Esophagus muscularis mucosa (tissue), 4 donors: Measurements from ENCODE around the gene SLC9A5. TPM values are rescaled to one million over a fixed set of nuclear protein-coding genes. Genes with fewer than 3 reads are reported as not detected.
A peak's percentile ranks its signal among the peaks of the same experiment; 100 is the strongest.

ENCODE experiments used
- DNase-seq: peaks from one replicate; pipeline ENCODE4 v3.0.0-alpha.2; 2017; ENCODE audit errors: extremely low spot score
- H3K27ac ChIP-seq, 4 donors: fragments of 200-600 bp; sonication (generic); replicated peaks in 1 of 4; 1 replicate in 3 of 4; 2 replicates in 1 of 4; pipeline ENCODE4 v1.5.1; 2016 to 2019; ENCODE audit warnings: mild to moderate bottlenecking in 1 of 4
- H3K27me3 ChIP-seq, 4 donors: fragments of 200-600 bp; sonication (generic); one replicate each; pipeline versions ENCODE4 v1.5.1 to v1.6.0; 2016 to 2019
- H3K36me3 ChIP-seq, 4 donors: fragments of 200-600 bp; sonication (generic); one replicate each; pipeline ENCODE4 v1.5.1; 2016 to 2019
- H3K4me1 ChIP-seq, 4 donors: fragments of 200-600 bp; sonication (generic); one replicate each; pipeline ENCODE4 v1.5.1; 2016 to 2019
- H3K4me3 ChIP-seq, 4 donors: fragments of 200-600 bp; sonication (generic); 1 replicate in 2 of 4; 2 replicates in 2 of 4; pipeline ENCODE4 v1.5.1; 2016 to 2019; ENCODE audit warnings: mild to moderate bottlenecking in 4 of 4, moderate library complexity in 1 of 4
- H3K9me3 ChIP-seq, 4 donors: fragments of 200-600 bp; sonication (generic); 1 replicate in 3 of 4; 2 replicates in 1 of 4; pipeline ENCODE4 v1.5.1; 2016 to 2019
- EP300 ChIP-seq: sonication (generic); formaldehyde crosslinking; IDR thresholded peaks from one replicate; pipeline ENCODE4 v1.6.1; 2017; ENCODE audit warnings: antibody characterized with exemption
- POLR2A ChIP-seq: fragments of 450-650 bp; IDR thresholded peaks from one replicate; pipeline ENCODE4 v1.6.1; 2017; ENCODE audit warnings: antibody characterized with exemption, moderate library complexity, mild to moderate bottlenecking, low read depth
- POLR2AphosphoS5 ChIP-seq, 2 donors: sonication (generic); formaldehyde crosslinking; IDR thresholded peaks; one replicate each; pipeline ENCODE4 v1.6.1; 2017; ENCODE audit warnings: antibody characterized with exemption in 2 of 2
- WGBS: methylation state at CpG from one replicate; pipeline ENCODE4 v1.1.5; 2018; 5-methylcytosine and 5-hydroxymethylcytosine counted together
- intact Hi-C: fragments of 100-400 bp; cut with DNase I; formaldehyde crosslinking; loops from one replicate; pipeline ENCODE4 v1.15.1; 2023
- total RNA-seq, 4 donors: library from RNA; depleted of rRNA; stranded (reverse); fragments of >200 nt; gene quantifications; one replicate each; pipeline versions ENCODE4 v1.1.0 to v1.2.1, GENCODE V29; 2016
- TF ChIP-seq, protein P1 (sequence below), 3 experiments: fragments of 200-600 bp in 2 of 3; fragments of 450-650 bp in 1 of 3; sonication (generic) in 2 of 3; IDR thresholded peaks; one replicate each; pipeline ENCODE4 v1.5.1; 2017 to 2019; ENCODE audit warnings: antibody characterized with exemption in 3 of 3, mild to moderate bottlenecking in 2 of 3, moderate library complexity in 1 of 3

Gene SLC9A5
- total RNA-seq, 4 donors from 2014 or later = 0.13 to 0.69 (median 0.37) TPM

DNA sequence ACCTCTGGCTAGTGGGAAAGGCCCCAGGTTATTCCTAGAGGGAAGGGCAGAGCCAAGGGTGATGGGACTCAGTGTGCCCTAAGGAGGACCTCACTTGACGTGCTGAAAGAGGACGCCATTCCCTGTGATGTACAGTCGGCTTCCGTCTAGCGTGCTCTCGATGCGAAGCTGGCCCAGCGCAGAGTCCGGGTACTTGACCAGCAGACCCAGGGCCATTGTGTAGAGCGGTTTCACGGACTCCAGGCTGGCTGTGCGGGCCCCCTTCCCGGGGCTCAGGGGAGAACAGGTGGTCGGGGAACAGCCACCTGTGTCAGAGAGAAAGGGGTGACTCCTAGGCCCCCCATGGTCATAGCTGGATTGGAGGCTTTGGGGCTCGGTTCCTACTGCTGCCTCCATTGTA, 50.5 kb downstream of the SLC9A5 start:
- Histone ChIP-seq H3K27me3 (peaks cover 0 to 5% (median 0%) of the 10 kb centered on the region in 4 donors), H3K4me3 (no peak overlapping the region), H3K9me3 (no peaks in the 10 kb centered on the region), H3K36me3 (no peaks in the 10 kb centered on the region), H3K4me1 (peaks cover 0 to 13% (median 2%) of the 10 kb centered on the region in 4 donors), H3K27ac (no peak overlapping the region)
- WGBS = 95% methylated on average over 15 of the region's 15 CpGs
- TF ChIP-seq EP300 (no peak), POLR2A (no peak), POLR2AphosphoS5 (IDR thresholded peaks at IDR 0.05) (no peak)
- TF ChIP-seq, protein P1, sequence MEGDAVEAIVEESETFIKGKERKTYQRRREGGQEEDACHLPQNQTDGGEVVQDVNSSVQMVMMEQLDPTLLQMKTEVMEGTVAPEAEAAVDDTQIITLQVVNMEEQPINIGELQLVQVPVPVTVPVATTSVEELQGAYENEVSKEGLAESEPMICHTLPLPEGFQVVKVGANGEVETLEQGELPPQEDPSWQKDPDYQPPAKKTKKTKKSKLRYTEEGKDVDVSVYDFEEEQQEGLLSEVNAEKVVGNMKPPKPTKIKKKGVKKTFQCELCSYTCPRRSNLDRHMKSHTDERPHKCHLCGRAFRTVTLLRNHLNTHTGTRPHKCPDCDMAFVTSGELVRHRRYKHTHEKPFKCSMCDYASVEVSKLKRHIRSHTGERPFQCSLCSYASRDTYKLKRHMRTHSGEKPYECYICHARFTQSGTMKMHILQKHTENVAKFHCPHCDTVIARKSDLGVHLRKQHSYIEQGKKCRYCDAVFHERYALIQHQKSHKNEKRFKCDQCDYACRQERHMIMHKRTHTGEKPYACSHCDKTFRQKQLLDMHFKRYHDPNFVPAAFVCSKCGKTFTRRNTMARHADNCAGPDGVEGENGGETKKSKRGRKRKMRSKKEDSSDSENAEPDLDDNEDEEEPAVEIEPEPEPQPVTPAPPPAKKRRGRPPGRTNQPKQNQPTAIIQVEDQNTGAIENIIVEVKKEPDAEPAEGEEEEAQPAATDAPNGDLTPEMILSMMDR (IDR thresholded peaks at IDR 0.05) = no peak
- intact Hi-C loops = no loop called here
- no peak for DNase-seq

DNA sequence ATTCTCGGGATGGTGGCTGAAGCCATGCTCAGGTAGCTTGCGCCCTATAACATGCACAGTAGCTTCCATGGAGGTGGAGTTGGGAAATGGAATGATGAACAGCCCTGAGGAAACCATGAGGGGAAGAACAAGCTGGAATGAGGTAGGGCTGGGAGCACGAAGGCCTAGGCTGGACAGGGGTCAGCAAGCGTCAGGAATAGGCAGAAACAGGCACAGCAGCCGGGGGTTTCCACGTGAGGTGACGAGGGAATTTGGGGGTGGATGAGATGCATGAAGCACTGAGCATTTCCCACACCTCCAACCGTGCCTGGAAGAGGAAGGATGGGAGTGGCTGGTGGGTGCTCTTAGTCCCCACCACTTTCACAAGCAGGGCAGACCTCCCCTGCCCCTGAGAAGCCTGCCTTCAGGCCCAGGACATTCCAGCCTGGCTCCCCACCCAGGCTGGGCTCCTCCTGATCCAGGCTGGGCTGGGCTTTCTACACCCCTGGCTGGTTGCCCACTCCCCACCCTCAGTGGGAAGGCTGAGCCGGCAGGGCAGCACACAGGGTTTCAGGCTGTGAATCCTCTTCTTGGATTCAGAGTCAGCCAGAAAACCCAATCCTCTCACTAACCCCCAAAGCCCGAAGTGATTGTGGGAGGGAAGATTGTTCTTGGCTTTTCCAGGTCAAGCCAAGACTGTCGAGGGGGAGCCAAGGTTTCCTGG, 52.5 kb downstream of the SLC9A5 start:
- Histone ChIP-seq H3K9me3 (no peaks in the 10 kb centered on the region), H3K4me3 (no peak overlapping the region), H3K27me3 (peaks cover 0 to 5% (median 0%) of the 10 kb centered on the region in 4 donors), H3K27ac (peak overlapping the region in 3 of 4 donors; percentile 1 to 48 (median 31)), H3K36me3 (no peaks in the 10 kb centered on the region), H3K4me1 (peaks cover 0 to 13% (median 2%) of the 10 kb centered on the region in 4 donors)
- intact Hi-C loops = no loop called here
- whole genome bisulfite sequencing = 62% methylated on average over 8 of the region's 11 CpGs
- TF ChIP-seq POLR2A (no peak), EP300 (no peak)
- no peak for DNase-seq

DNA sequence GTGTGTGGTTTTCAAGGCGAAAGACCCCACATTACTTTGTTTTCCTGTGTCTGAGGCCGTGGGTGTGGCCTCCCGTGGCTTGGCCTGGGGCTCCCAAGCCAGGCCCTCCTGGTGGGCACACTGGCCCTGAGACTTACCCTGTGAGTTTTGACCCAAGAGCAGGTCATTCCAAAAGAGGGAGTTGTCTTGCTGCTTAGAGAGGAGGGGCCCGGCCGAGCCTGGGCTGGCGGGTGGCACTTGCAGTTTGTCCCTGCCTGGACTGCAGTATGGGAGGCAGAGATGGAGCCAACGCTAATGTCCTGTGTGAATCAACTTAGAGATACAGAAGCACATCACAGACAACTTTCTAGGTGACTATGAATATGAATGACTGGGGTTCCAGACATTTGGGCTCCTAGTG, 53.3 kb downstream of the SLC9A5 start:
- Histone ChIP-seq H3K27ac (peak overlapping the region in 2 of 4 donors; percentile 31 to 48), H3K27me3 (peaks cover 0 to 5% (median 0%) of the 10 kb centered on the region in 4 donors), H3K4me1 (peaks cover 0 to 13% (median 2%) of the 10 kb centered on the region in 4 donors), H3K4me3 (no peak overlapping the region), H3K36me3 (no peaks in the 10 kb centered on the region), H3K9me3 (no peaks in the 10 kb centered on the region)
- TF ChIP-seq POLR2AphosphoS5 (IDR thresholded peaks at IDR 0.05) = no peak
- TF ChIP-seq POLR2A = no peak
- TF ChIP-seq, protein P1 (IDR thresholded peaks at IDR 0.05) = no peak
- TF ChIP-seq EP300 = no peak
- 85% methylated on average over 7 of the region's 7 CpGs for WGBS
- no peak for DNase-seq
- intact Hi-C loops = no loop called here

DNA sequence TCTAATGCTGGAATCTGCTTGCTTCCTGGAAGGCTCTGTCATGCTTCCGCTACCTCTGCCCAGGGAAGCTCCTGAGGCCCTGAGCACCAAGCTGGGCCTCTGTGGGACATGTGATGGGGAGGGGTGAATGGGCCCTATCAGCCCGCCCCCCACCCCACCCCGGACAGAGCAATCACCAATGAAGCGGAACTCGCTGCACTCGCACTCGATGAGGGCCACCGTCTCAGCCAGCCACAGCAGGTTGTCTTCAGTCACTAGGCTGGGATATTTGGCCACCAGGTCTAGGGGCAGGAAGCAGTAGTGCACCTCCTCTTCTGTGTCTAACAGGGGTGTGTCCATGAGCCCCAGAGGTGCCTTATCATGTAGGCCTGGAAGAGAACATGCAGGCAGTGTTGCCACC, 54.2 kb downstream of the SLC9A5 start:
- 100% methylated on average over 2 of the region's 8 CpGs for WGBS
- DNase-seq = no peak
- TF ChIP-seq POLR2A (no peak), POLR2AphosphoS5 (IDR thresholded peaks at IDR 0.05) (no peak)
- TF ChIP-seq, protein P1 (IDR thresholded peaks at IDR 0.05) = no peak
- H3K4me3 ChIP-seq = no peak overlapping the region
- intact Hi-C loops = no loop called here
- H3K27ac ChIP-seq = no peak overlapping the region
- peaks cover 0 to 13% (median 2%) of the 10 kb centered on the region in 4 donors for H3K4me1 ChIP-seq
- H3K9me3 ChIP-seq = no peaks in the 10 kb centered on the region
- peaks cover 0 to 5% (median 0%) of the 10 kb centered on the region in 4 donors for H3K27me3 ChIP-seq
- no peaks in the 10 kb centered on the region for H3K36me3 ChIP-seq

DNA sequence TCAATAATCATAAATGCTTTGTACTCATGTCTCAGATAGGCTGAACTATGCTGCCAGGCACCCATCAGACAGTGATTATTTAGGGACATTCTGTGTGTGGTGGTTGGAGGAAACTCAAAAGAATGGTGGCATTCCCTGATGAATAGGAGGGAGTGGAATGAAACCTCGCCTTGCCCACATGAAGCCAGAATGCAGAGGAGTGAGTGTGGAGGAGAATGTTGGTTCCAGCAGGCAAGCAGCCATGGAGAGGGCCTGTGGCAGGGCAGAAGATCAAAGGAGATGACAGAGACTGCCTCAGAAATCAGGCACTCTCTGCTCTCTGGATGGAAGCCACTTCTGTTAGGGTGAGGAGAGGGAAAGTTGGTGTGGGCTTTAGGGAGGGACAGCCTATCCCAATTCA, 55.2 kb downstream of the SLC9A5 start:
- DNase-seq = no peak
- intact Hi-C loops = no loop called here
- peaks cover 0 to 13% (median 2%) of the 10 kb centered on the region in 4 donors for H3K4me1 ChIP-seq
- WGBS = 74% methylated on average over 1 of the region's 1 CpG
- TF ChIP-seq, protein P1 (IDR thresholded peaks at IDR 0.05) = no peak
- no peak for TF ChIP-seq EP300
- TF ChIP-seq POLR2AphosphoS5 (IDR thresholded peaks at IDR 0.05) = no peak
- no peak for TF ChIP-seq POLR2A
- no peak overlapping the region for H3K4me3 ChIP-seq
- no peak overlapping the region for H3K27ac ChIP-seq
- peaks cover 0 to 2% (median 0%) of the 10 kb centered on the region in 4 donors for H3K27me3 ChIP-seq
- no peaks in the 10 kb centered on the region for H3K9me3 ChIP-seq
- H3K36me3 ChIP-seq = no peaks in the 10 kb centered on the region
